GM23248 (cell line): ENCODE data around the gene SYNGR3. TPM values are rescaled to one million over a fixed set of nuclear protein-coding genes. Genes with fewer than 3 reads are reported as not detected.

Experiments
- DNase-seq: peaks from one replicate; pipeline ENCODE4 v3.0.0-alpha.2; 2015
- H2AFZ ChIP-seq: fragments of 200-600 bp; sonication (generic); 2 replicates; pipeline ENCODE4 v1.6.1; 2016; ENCODE audit warnings: antibody characterized with exemption
- H3F3A ChIP-seq: fragments of 200-600 bp; sonication (generic); 2 replicates; pipeline ENCODE4 v1.6.1; 2016; ENCODE audit warnings: mild to moderate bottlenecking, antibody characterized with exemption, mixed run types; ENCODE audit not compliant: insufficient read depth
- H3K27ac ChIP-seq: fragments of 200-600 bp; sonication (generic); 2 replicates; pipeline ENCODE4 v1.5.1; 2016; ENCODE audit warnings: mild to moderate bottlenecking
- H3K27me3 ChIP-seq: fragments of 200-600 bp; sonication (generic); replicated peaks from 2 replicates; pipeline ENCODE4 v1.6.1; 2016; ENCODE audit warnings: mild to moderate bottlenecking; ENCODE audit not compliant: insufficient read depth
- H3K36me3 ChIP-seq: fragments of 200-600 bp; sonication (generic); 2 replicates; pipeline ENCODE4 v1.6.1; 2016; ENCODE audit warnings: low read depth, mild to moderate bottlenecking
- H3K4me1 ChIP-seq: fragments of 200-600 bp; sonication (generic); 2 replicates; pipeline ENCODE4 v1.6.1; 2016; ENCODE audit warnings: mild to moderate bottlenecking; ENCODE audit not compliant: insufficient read depth
- H3K4me2 ChIP-seq: fragments of 200-600 bp; sonication (generic); one replicate; pipeline ENCODE4 v1.6.1; 2016; ENCODE audit warnings: mild to moderate bottlenecking; ENCODE audit not compliant: unreplicated experiment
- H3K4me3 ChIP-seq: fragments of 200-600 bp; sonication (generic); 2 replicates; pipeline ENCODE4 v1.5.1; 2016; ENCODE audit warnings: mild to moderate bottlenecking
- H3K79me2 ChIP-seq: fragments of 200-600 bp; sonication (generic); 2 replicates; pipeline ENCODE4 v1.6.1; 2016; ENCODE audit warnings: mild to moderate bottlenecking; ENCODE audit not compliant: insufficient read depth
- H3K9ac ChIP-seq: fragments of 200-600 bp; sonication (generic); 2 replicates; pipeline ENCODE4 v1.6.1; 2016; ENCODE audit warnings: mild to moderate bottlenecking
- H3K9me2 ChIP-seq: fragments of 200-600 bp; sonication (generic); 2 replicates; pipeline ENCODE4 v1.6.1; 2016; ENCODE audit warnings: mixed run types, mild to moderate bottlenecking, moderate library complexity; ENCODE audit not compliant: insufficient read depth
- H3K9me3 ChIP-seq: fragments of 200-600 bp; sonication (generic); one replicate; pipeline ENCODE4 v1.6.1; 2017; ENCODE audit warnings: low read depth
- H4K20me1 ChIP-seq: fragments of 200-600 bp; sonication (generic); 2 replicates; pipeline ENCODE4 v1.6.0; 2016; ENCODE audit not compliant: insufficient read depth
- EZH2 ChIP-seq: fragments of 200-600 bp; sonication (generic); IDR thresholded peaks from 2 replicates; pipeline ENCODE4 v1.6.1; 2018; ENCODE audit warnings: antibody characterized with exemption, mild to moderate bottlenecking; ENCODE audit not compliant: insufficient read depth, poor library complexity, severe bottlenecking
- EZH2phosphoT487 ChIP-seq: fragments of 200-600 bp; sonication (generic); IDR thresholded peaks from 2 replicates; pipeline ENCODE4 v1.6.1; 2018; ENCODE audit warnings: antibody characterized with exemption, moderate library complexity, mild to moderate bottlenecking, low read depth; ENCODE audit not compliant: insufficient read depth
- WGBS, 2 experiments: methylation state at CpG; one replicate each; pipeline ENCODE4 v1.1.6; 2015 to 2017; ENCODE audit warnings: low lambda C conversion rate in 2 of 2, low coverage in 1 of 2; ENCODE audit errors: missing lambda C conversion rate in 2 of 2; 5-methylcytosine and 5-hydroxymethylcytosine counted together
- in situ Hi-C: fragments of 300-500 bp; cut with MboI; formaldehyde crosslinking; loops from 2 replicates; pipeline ENCODE4 v1.15.0; 2020
- polyA plus RNA-seq: library from polyadenylated mRNA; unstranded; fragments of >200 nt; fragmentation: Nextera tagmentation; extraction: Ambion mirVana; gene quantifications from 2 replicates; pipeline ENCODE4 v1.2.1, GENCODE V29; 2016
- small RNA-seq: library from RNA; depleted of rRNA; stranded (forward); fragments of <200 nt; gene quantifications from one replicate; pipeline ENCODE3, GENCODE V24; 2014; ENCODE audit warnings: low read depth, low replicate concordance
- total RNA-seq: library from RNA; depleted of rRNA; stranded (reverse); fragments of >200 nt; shearing (Covaris generic); gene quantifications from 2 replicates; pipeline ENCODE4 v1.2.3, GENCODE V29; 2014; rRNA removed

The SYNGR3 gene
- total and polyA plus RNA-seq, 2 experiments from 2014 or later = 0.22 to 1.3 TPM

DNA sequence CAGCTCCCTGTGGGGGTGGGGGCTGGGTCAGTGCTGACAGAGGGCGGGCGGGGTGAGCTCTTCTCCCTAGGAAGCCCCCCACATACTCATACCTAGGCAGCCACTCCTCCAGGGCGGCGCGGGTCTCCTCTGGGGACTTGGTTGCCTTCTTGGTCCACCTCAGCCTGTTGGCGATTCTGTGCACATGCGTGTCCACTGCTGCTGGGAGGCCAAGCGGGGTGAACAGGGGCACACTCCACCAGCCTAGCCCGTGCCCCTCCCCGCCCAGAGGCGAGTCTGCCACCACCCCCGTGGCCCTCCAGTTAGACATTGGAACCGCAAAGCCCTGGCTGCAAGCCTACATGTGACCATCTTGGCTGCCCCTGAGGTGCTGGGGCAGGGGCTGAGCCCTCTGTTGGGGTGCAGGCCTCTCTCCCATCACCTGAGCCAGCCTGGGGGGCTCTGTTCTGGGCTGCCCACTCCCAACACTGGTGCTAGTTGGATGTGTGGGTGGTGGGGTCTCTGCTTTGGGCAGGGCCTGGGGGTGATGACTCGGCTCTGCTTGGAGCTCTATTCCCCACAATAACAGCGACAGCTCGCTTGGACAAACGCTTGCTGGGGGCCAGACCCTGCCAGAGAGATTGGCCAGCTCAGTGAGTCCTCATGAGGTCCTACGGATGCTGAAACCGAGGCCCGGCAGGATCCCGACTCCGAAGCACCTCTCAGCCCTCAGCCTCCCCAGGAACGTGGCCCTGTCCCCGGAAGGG lies 50.4 kb downstream of the SYNGR3 start:
- Histone ChIP-seq H3K27ac (0 out of 2 replicates have a peak overlapping the region, but pooled peaks have one; percentile 23), H3K4me2 (no peak overlapping the region), H2AFZ (no peak overlapping the region), H3K79me2 (0 out of 2 replicates have a peak, but pooled peaks cover 7% of the 10 kb centered on the region), H3K27me3 (no peaks in the 10 kb centered on the region), H3K9me2 (no peaks in the 10 kb centered on the region), H3K9me3 (no peaks in the 10 kb centered on the region), H3K4me3 (no peak overlapping the region), H3K36me3 (no peaks in the 10 kb centered on the region), H4K20me1 (no peaks in the 10 kb centered on the region), H3F3A (no peaks in the 10 kb centered on the region), H3K4me1 (peaks cover 17% of the 10 kb centered on the region), H3K9ac (peak overlapping the region; percentile 45; the same call in 1 of the 2 replicates)
- no peak for DNase-seq
- WGBS, 2 experiments = 88 to 90% methylated on average over 23 to 24 of the region's 24 CpGs
- TF ChIP-seq EZH2phosphoT487 (no peak), EZH2 (no peak)
- in situ Hi-C loops = no loop called here

DNA sequence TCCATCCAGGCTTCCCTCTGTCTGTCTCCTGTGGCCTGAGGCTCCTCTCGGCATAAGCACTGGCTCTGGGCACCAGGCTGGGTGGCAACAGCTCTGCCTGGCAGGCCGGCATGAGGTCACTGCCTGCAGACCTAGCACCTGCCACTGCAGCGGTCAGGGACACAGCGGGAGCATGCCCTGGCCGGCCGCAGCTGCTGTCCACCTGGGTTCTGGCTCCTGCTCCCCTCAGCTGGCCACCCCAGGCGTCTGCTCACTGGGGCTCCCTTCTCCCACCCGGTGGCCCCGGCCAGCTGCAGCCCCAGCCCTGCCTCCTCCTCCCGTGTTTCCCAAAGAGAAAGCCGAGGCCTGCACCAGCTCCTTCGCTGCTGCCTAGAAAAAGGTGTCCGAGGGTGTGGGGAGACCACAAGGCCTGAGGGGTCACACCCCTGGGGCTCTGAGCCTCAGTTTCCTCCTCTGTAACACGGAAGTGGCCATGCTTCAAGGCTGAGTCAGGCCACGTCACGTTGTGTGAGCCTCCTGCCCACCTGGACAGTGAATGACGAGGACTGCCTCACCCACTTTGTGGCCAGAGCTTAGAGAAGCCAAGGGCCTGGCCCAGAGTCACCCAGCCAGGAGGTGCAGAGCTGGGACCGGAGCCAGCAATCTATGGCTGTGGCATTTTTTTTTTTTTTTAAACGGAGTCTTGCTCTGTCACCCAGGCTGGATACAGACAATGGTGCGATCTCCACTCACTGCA lies 51.2 kb downstream of the SYNGR3 start:
- H3K4me2 ChIP-seq = no peak overlapping the region
- H3K9me2 ChIP-seq = no peaks in the 10 kb centered on the region
- in situ Hi-C loops = no loop called here
- H3K27me3 ChIP-seq = no peaks in the 10 kb centered on the region
- no peak overlapping the region for H3K4me3 ChIP-seq
- no peak overlapping the region for H2AFZ ChIP-seq
- 86 to 87% methylated on average over 18 to 20 of the region's 20 CpGs for WGBS, 2 experiments
- H3K27ac ChIP-seq = no peak overlapping the region
- H3K4me1 ChIP-seq = peaks cover 10% of the 10 kb centered on the region
- DNase-seq = no peak
- no peaks in the 10 kb centered on the region for H4K20me1 ChIP-seq
- H3F3A ChIP-seq = no peaks in the 10 kb centered on the region
- H3K9ac ChIP-seq = no peak overlapping the region
- TF ChIP-seq EZH2phosphoT487 = no peak
- TF ChIP-seq EZH2 = no peak
- H3K79me2 ChIP-seq = 0 out of 2 replicates have a peak, but pooled peaks cover 7% of the 10 kb centered on the region
- no peaks in the 10 kb centered on the region for H3K9me3 ChIP-seq
- H3K36me3 ChIP-seq = no peaks in the 10 kb centered on the region

DNA sequence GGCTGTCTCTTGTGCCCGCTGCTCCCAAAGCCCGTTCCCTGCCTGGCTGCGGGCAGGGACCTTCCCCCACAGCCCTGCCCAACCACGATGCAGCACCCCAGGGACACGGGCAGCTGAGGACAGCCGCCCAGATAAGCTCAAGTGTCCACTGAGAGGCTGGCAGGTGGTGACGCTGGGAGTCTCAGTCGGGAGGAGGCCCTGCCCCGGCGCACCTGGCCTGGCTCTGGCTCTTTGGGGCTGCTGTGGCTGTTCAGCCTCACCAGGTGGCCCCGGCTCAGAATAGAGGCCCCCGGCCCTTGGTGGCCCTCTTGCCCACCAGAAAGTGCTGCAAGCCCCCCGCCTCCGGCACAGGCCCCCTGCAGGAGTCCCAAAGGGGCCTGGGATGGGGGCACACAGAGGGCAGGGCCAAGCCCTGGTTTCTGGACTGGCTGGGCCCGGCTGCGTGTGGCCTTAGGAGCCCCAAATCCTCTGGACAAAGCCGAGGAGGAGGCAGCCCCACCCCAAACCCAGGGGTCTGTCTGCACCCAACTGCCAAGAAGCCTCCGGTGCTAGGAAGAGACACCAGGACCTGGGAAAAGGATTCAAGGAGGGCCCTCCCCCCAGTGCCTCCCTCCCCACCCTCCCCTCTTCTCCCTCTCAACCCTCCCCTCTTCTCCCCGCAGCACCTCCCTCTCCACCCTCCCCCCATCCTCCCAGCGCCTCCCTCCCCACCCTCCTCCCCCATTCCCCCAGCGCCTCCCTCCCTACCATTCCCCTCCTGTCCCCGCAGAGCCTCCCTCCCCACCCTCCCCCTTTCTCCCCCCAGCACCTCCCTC lies 52.6 kb downstream of the SYNGR3 start:
- Histone ChIP-seq H3K9ac (no peak overlapping the region), H3K79me2 (no peaks in the 10 kb centered on the region), H3K4me1 (peaks cover 7% of the 10 kb centered on the region), H3K4me3 (no peak overlapping the region), H3K4me2 (no peak overlapping the region), H2AFZ (no peak overlapping the region), H4K20me1 (no peaks in the 10 kb centered on the region), H3K27me3 (no peaks in the 10 kb centered on the region), H3K9me3 (no peaks in the 10 kb centered on the region), H3F3A (no peaks in the 10 kb centered on the region), H3K9me2 (no peaks in the 10 kb centered on the region), H3K36me3 (no peaks in the 10 kb centered on the region), H3K27ac (no peak overlapping the region)
- TF ChIP-seq EZH2 (no peak), EZH2phosphoT487 (no peak)
- in situ Hi-C loops = no loop called here
- no peak for DNase-seq
- WGBS, 2 experiments = 87 to 96% methylated on average over 14 to 21 of the region's 22 CpGs

DNA sequence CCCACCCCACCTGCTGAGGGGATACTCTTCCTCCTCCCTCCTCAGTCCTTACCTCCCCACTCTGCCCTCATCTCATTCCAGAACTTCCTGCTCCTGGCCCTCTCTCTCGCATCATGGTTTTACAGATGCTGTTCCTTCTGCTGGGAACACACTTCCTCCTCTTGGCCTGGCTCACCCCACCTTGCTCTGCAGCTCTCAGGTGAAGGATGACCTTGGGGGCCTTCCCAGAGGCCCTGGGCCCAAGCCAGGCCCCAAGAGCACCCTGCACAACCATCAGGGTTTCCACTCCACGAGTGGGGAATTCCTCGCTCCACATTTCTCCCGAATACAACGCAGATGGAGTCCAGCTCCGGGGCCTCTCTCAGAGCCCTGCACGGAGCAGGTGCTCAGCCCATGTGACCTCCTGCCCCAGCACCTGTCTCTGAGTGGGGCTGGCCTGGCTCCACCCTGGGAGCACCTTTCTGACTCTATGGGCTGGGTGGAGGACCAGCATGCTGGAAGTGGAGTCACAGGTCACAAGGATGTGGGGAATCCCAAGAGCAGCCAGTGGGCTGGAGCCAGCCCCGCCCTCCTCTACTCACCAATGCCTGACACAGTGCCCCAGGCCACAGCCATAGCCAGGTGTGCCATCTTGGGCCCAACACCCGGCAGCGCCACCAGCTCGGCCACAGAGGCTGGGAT lies 53.4 kb downstream of the SYNGR3 start:
- DNase-seq = no peak
- no peak for TF ChIP-seq EZH2phosphoT487
- TF ChIP-seq EZH2 = no peak
- Histone ChIP-seq H3K4me1 (peaks cover 7% of the 10 kb centered on the region), H3K9me3 (no peaks in the 10 kb centered on the region), H3K9me2 (no peaks in the 10 kb centered on the region), H4K20me1 (no peaks in the 10 kb centered on the region), H3K9ac (no peak overlapping the region), H2AFZ (no peak overlapping the region), H3K4me3 (no peak overlapping the region), H3K4me2 (no peak overlapping the region), H3K27me3 (no peaks in the 10 kb centered on the region), H3F3A (no peaks in the 10 kb centered on the region), H3K27ac (no peak overlapping the region), H3K79me2 (peaks cover 3% of the 10 kb centered on the region), H3K36me3 (no peaks in the 10 kb centered on the region)
- WGBS, 2 experiments = 96 to 97% methylated on average over 11 of the region's 11 CpGs
- in situ Hi-C loops = no loop called here

Small RNA genes within 50 kb of the gene (small RNA-seq; reads per million reads assigned to genes)
- not detected for gene AC005363.2
- gene RN7SL219P = not detected
- not detected for gene SNORA10
- not detected for gene SNORA64

Other genes with a start within 250 kb of the SYNGR3 start
Only the 30 nearest of the 32 such genes appear.
- gene NME3, start 218.4 kb upstream of the SYNGR3 start, total RNA-seq = 45.3 and 57.7 TPM in 2 replicates
- gene NME3, start 218.4 kb upstream of the SYNGR3 start, polyA plus RNA-seq = 50.8 and 55.4 TPM in 2 replicates
- gene EME2, start 217.2 kb upstream of the SYNGR3 start, total RNA-seq = 9.3 and 12.3 TPM in 2 replicates
- 3.1 and 3.9 TPM in 2 replicates for gene EME2, start 217.2 kb upstream of the SYNGR3 start, polyA plus RNA-seq
- 96.5 and 99.4 TPM in 2 replicates for gene MRPS34, start 216.8 kb upstream of the SYNGR3 start, total RNA-seq
- gene MRPS34, start 216.8 kb upstream of the SYNGR3 start, polyA plus RNA-seq = 113 and 119 TPM in 2 replicates
- gene SPSB3, start 207.4 kb upstream of the SYNGR3 start, total RNA-seq = 35.3 and 50.2 TPM in 2 replicates
- gene SPSB3, start 207.4 kb upstream of the SYNGR3 start, polyA plus RNA-seq = 35.1 and 35.6 TPM in 2 replicates
- gene NUBP2, start 207.0 kb upstream of the SYNGR3 start, total RNA-seq = 88.9 and 189 TPM in 2 replicates
- 64.3 and 66.4 TPM in 2 replicates for gene NUBP2, start 207.0 kb upstream of the SYNGR3 start, polyA plus RNA-seq
- gene IGFALS, start 196.3 kb upstream of the SYNGR3 start, total RNA-seq = 0.51 TPM in 1 of 2 replicates, not detected in the other
- not detected in 2 replicates for gene IGFALS, start 196.3 kb upstream of the SYNGR3 start, polyA plus RNA-seq
- gene HAGH, start 163.1 kb upstream of the SYNGR3 start, total RNA-seq = 48.4 and 76.5 TPM in 2 replicates
- 45.5 and 48.9 TPM in 2 replicates for gene HAGH, start 163.1 kb upstream of the SYNGR3 start, polyA plus RNA-seq
- gene FAHD1, start 162.8 kb upstream of the SYNGR3 start, total RNA-seq = 40.9 and 55.3 TPM in 2 replicates
- 39.7 and 40.6 TPM in 2 replicates for gene FAHD1, start 162.8 kb upstream of the SYNGR3 start, polyA plus RNA-seq
- 0.38 TPM in 1 of 2 replicates, not detected in the other for gene MEIOB, start 117.8 kb upstream of the SYNGR3 start, total RNA-seq
- gene MEIOB, start 117.8 kb upstream of the SYNGR3 start, polyA plus RNA-seq = 0.14 TPM in 1 of 2 replicates, not detected in the other
- not detected in 2 replicates for gene HS3ST6, start 71.6 kb upstream of the SYNGR3 start, total RNA-seq
- not detected in 2 replicates for gene HS3ST6, start 71.6 kb upstream of the SYNGR3 start, polyA plus RNA-seq
- 13.9 and 14.1 TPM in 2 replicates for gene MSRB1, start 46.8 kb upstream of the SYNGR3 start, total RNA-seq
- 26.9 and 27.4 TPM in 2 replicates for gene MSRB1, start 46.8 kb upstream of the SYNGR3 start, polyA plus RNA-seq
- gene RPL3L, start 35.3 kb upstream of the SYNGR3 start, total RNA-seq = not detected in 2 replicates
- gene RPL3L, start 35.3 kb upstream of the SYNGR3 start, polyA plus RNA-seq = not detected in 2 replicates
- 136 and 220 TPM in 2 replicates for gene NDUFB10, start 30.4 kb upstream of the SYNGR3 start, total RNA-seq
- 266 and 279 TPM in 2 replicates for gene NDUFB10, start 30.4 kb upstream of the SYNGR3 start, polyA plus RNA-seq
- 1,339 and 1,536 TPM in 2 replicates for gene RPS2, start 25.1 kb upstream of the SYNGR3 start, total RNA-seq
- 1,060 and 1,077 TPM in 2 replicates for gene RPS2, start 25.1 kb upstream of the SYNGR3 start, polyA plus RNA-seq
- gene RNF151, start 23.1 kb upstream of the SYNGR3 start, total RNA-seq = not detected in 2 replicates
- 0.25 TPM in 1 of 2 replicates, not detected in the other for gene RNF151, start 23.1 kb upstream of the SYNGR3 start, polyA plus RNA-seq
- 43.7 and 68.5 TPM in 2 replicates for gene TBL3, start 17.9 kb upstream of the SYNGR3 start, total RNA-seq
- 46.8 and 52.0 TPM in 2 replicates for gene TBL3, start 17.9 kb upstream of the SYNGR3 start, polyA plus RNA-seq
- not detected in 2 replicates for gene NOXO1, start 8.5 kb upstream of the SYNGR3 start, total RNA-seq
- gene NOXO1, start 8.5 kb upstream of the SYNGR3 start, polyA plus RNA-seq = 0.23 TPM in 1 of 2 replicates, not detected in the other
- gene GFER, start 5.8 kb upstream of the SYNGR3 start, total RNA-seq = 16.4 and 26.4 TPM in 2 replicates
- gene GFER, start 5.8 kb upstream of the SYNGR3 start, polyA plus RNA-seq = 31.0 and 31.6 TPM in 2 replicates
- gene ZNF598, start 19.9 kb downstream of the SYNGR3 start, total RNA-seq = 21.2 and 23.4 TPM in 2 replicates
- gene ZNF598, start 19.9 kb downstream of the SYNGR3 start, polyA plus RNA-seq = 12.2 and 14.1 TPM in 2 replicates
- not detected in 2 replicates for gene NPW, start 29.8 kb downstream of the SYNGR3 start, total RNA-seq
- gene NPW, start 29.8 kb downstream of the SYNGR3 start, polyA plus RNA-seq = 2.1 and 3.0 TPM in 2 replicates
- 27.3 and 39.7 TPM in 2 replicates for gene NHERF2, start 36.9 kb downstream of the SYNGR3 start, total RNA-seq
- 29.0 and 45.1 TPM in 2 replicates for gene NHERF2, start 36.9 kb downstream of the SYNGR3 start, polyA plus RNA-seq
- 19.9 and 22.8 TPM in 2 replicates for gene NTHL1, start 57.9 kb downstream of the SYNGR3 start, total RNA-seq
- 20.3 and 21.2 TPM in 2 replicates for gene NTHL1, start 57.9 kb downstream of the SYNGR3 start, polyA plus RNA-seq
- 53.7 and 84.6 TPM in 2 replicates for gene TSC2, start 58.0 kb downstream of the SYNGR3 start, total RNA-seq
- gene TSC2, start 58.0 kb downstream of the SYNGR3 start, polyA plus RNA-seq = 43.3 and 52.2 TPM in 2 replicates
- gene PKD1, start 145.9 kb downstream of the SYNGR3 start, total RNA-seq = 200 and 201 TPM in 2 replicates
- 43.7 and 48.4 TPM in 2 replicates for gene PKD1, start 145.9 kb downstream of the SYNGR3 start, polyA plus RNA-seq
- gene RAB26, start 158.7 kb downstream of the SYNGR3 start, total RNA-seq = not detected in 2 replicates
- 0.30 and 0.71 TPM in 2 replicates for gene RAB26, start 158.7 kb downstream of the SYNGR3 start, polyA plus RNA-seq
- gene TRAF7, start 165.8 kb downstream of the SYNGR3 start, total RNA-seq = 72.7 and 74.2 TPM in 2 replicates
- gene TRAF7, start 165.8 kb downstream of the SYNGR3 start, polyA plus RNA-seq = 28.8 and 29.3 TPM in 2 replicates
- under 0.01 TPM in 1 of 2 replicates, not detected in the other for gene CASKIN1, start 206.6 kb downstream of the SYNGR3 start, total RNA-seq
- gene CASKIN1, start 206.6 kb downstream of the SYNGR3 start, polyA plus RNA-seq = not detected in 2 replicates
- gene MLST8, start 215.5 kb downstream of the SYNGR3 start, total RNA-seq = 58.6 and 62.9 TPM in 2 replicates
- gene MLST8, start 215.5 kb downstream of the SYNGR3 start, polyA plus RNA-seq = 46.5 and 54.6 TPM in 2 replicates
- gene BRICD5, start 220.9 kb downstream of the SYNGR3 start, total RNA-seq = 2.1 and 2.9 TPM in 2 replicates
- 0.22 and 0.56 TPM in 2 replicates for gene BRICD5, start 220.9 kb downstream of the SYNGR3 start, polyA plus RNA-seq
- gene PGP, start 224.9 kb downstream of the SYNGR3 start, total RNA-seq = 21.4 and 25.5 TPM in 2 replicates
- 10.1 TPM in 2 replicates for gene PGP, start 224.9 kb downstream of the SYNGR3 start, polyA plus RNA-seq